ENCODE data around the gene CNIH3. TPM values are rescaled to one million over a fixed set of nuclear protein-coding genes. Genes with fewer than 3 reads are reported as not detected.

The CNIH3 gene
- total RNA-seq, 1 experiment from 2014 or later: 3.7 TPM

GRCh38 chr1:224666078-224666477 is 50.0 kb downstream of the CNIH3 start:
- POLR2A ChIA-PET: no interaction called here
- ATAC-seq (no peak), DNase-seq (ENCODE audit: low read depth, low spot score) (no peak)
- TF ChIP-seq CTCF (IDR thresholded peaks at IDR 0.05) (no peak), REST (IDR thresholded peaks at IDR 0.05; ENCODE audit: insufficient read depth in 1 of 2, low read depth in 2 of 2, low read length in 1 of 2) (no peak), SIN3A (IDR thresholded peaks at IDR 0.05; ENCODE audit: borderline replicate concordance, insufficient read depth, low read depth, low read length) (no peak), POLR2AphosphoS5 (IDR thresholded peaks at IDR 0.05; ENCODE audit: low read depth, low read length) (no peak), TCF7L2 (IDR thresholded peaks at IDR 0.05; ENCODE audit: low read depth, low read length) (no peak)
- no peaks in the 10 kb centered on the region for H3K9me3 ChIP-seq (ENCODE audit: control insufficient read depth, insufficient read depth, low read depth, low read length)
- H3K27ac ChIP-seq (ENCODE audit: low read length): no peak overlapping the region
- H3K27me3 ChIP-seq (ENCODE audit: control insufficient read depth, insufficient read depth, low read length): no peaks in the 10 kb centered on the region; the same call in 1 of the 2 replicates
- in situ Hi-C loops (cut with HindIII; ENCODE audit: low pct_unique_long_range_greater_than_20kb, low sequenced_read_pairs) (no loop called here), intact Hi-C loops (cut with micrococcal nuclease; ENCODE audit: unreplicated experiment) (no loop called here)
- no peak overlapping the region for H3K4me3 ChIP-seq (ENCODE audit: low read depth in 2 of 2, low read length in 2 of 2)
- no peaks in the 10 kb centered on the region for H3K36me3 ChIP-seq (ENCODE audit: control insufficient read depth, insufficient read depth, low read length)
- no TSS peak for BruUV-seq (replicated peaks)
- H3K4me1 ChIP-seq (ENCODE audit: control insufficient read depth, insufficient read depth, low read length): no peaks in the 10 kb centered on the region
- CTCF ChIA-PET: no interaction called here

GRCh38 chr1:224666913-224667312 is 50.8 kb downstream of the CNIH3 start:
- in situ Hi-C loops (cut with HindIII; ENCODE audit: low pct_unique_long_range_greater_than_20kb, low sequenced_read_pairs) (no loop called here), intact Hi-C loops (cut with micrococcal nuclease; ENCODE audit: unreplicated experiment) (no loop called here)
- no peaks in the 10 kb centered on the region for H3K36me3 ChIP-seq (ENCODE audit: control insufficient read depth, insufficient read depth, low read length)
- no peaks in the 10 kb centered on the region for H3K4me1 ChIP-seq (ENCODE audit: control insufficient read depth, insufficient read depth, low read length)
- CTCF ChIA-PET: no interaction called here
- POLR2A ChIA-PET: no interaction called here
- no peaks in the 10 kb centered on the region for H3K9me3 ChIP-seq (ENCODE audit: control insufficient read depth, insufficient read depth, low read depth, low read length)
- no TSS peak for BruUV-seq (replicated peaks)
- no peak overlapping the region for H3K4me3 ChIP-seq (ENCODE audit: low read depth in 2 of 2, low read length in 2 of 2)
- no peak for ATAC-seq
- peaks cover under 1% of the 10 kb centered on the region for H3K27me3 ChIP-seq (ENCODE audit: control insufficient read depth, insufficient read depth, low read length)
- DNase-seq (ENCODE audit: low read depth, low spot score): no peak
- H3K27ac ChIP-seq (ENCODE audit: low read length): no peak overlapping the region
- TF ChIP-seq CTCF (IDR thresholded peaks at IDR 0.05) (no peak), SIN3A (IDR thresholded peaks at IDR 0.05; ENCODE audit: borderline replicate concordance, insufficient read depth, low read depth, low read length) (no peak), POLR2AphosphoS5 (IDR thresholded peaks at IDR 0.05; ENCODE audit: low read depth, low read length) (no peak), TCF7L2 (IDR thresholded peaks at IDR 0.05; ENCODE audit: low read depth, low read length) (no peak)
